OCI-LY7 (cell line): ENCODE data around the gene SHROOM2. TPM values are rescaled to one million over a fixed set of nuclear protein-coding genes. Genes with fewer than 3 reads are reported as not detected.

Source experiments
- BruUV-seq: library from RNA; stranded (reverse); fragments of 400-500 nt; replicated peaks from 2 replicates; lab custom pipeline; 2021; lab: Mats Ljungman, UMichigan
- CTCF ChIA-PET: fragments of 300-600 bp; sonication (Branson Sonifier 250); formaldehyde crosslinking; loops from one replicate; lab custom pipeline; 2022; ENCODE audit warnings: antibody characterized with exemption; ENCODE audit not compliant: unreplicated experiment; lab: Charles Lee
- POLR2A ChIA-PET: fragments of 300-600 bp; sonication (Branson Sonifier 250); formaldehyde crosslinking; loops from one replicate; lab custom pipeline; 2022; ENCODE audit warnings: antibody characterized with exemption; lab: Charles Lee
- DNase-seq: peaks from one replicate; pipeline ENCODE4 v3.0.0-alpha.2; 2015; ENCODE audit warnings: low spot score
- H2AFZ ChIP-seq: fragments of 200-600 bp; sonication (generic), shearing (Covaris generic); 2 replicates; pipeline ENCODE4 v1.6.1; 2014; ENCODE audit warnings: mild to moderate bottlenecking, antibody characterized with exemption, low read length, moderate library complexity
- H3K27ac ChIP-seq: fragments of 200-600 bp; sonication (generic); 2 replicates; pipeline ENCODE4 v1.5.1; 2014; ENCODE audit warnings: mixed run types, low read depth, mild to moderate bottlenecking, moderate library complexity, low read length, inconsistent platforms; ENCODE audit not compliant: poor library complexity, severe bottlenecking
- H3K36me3 ChIP-seq: fragments of 200-600 bp; sonication (generic); 2 replicates; pipeline ENCODE4 v1.6.1; 2014; ENCODE audit warnings: mild to moderate bottlenecking, antibody characterized with exemption, low read length, moderate library complexity, mixed read lengths; ENCODE audit not compliant: insufficient read depth
- H3K4me1 ChIP-seq: fragments of 200-600 bp; sonication (generic); 2 replicates; pipeline ENCODE4 v1.5.1; 2014; ENCODE audit warnings: mild to moderate bottlenecking, low read length; ENCODE audit not compliant: insufficient read depth, poor library complexity, severe bottlenecking
- H3K4me2 ChIP-seq: fragments of 200-600 bp; sonication (generic); 2 replicates; pipeline ENCODE4 v1.6.1; 2014; ENCODE audit warnings: mild to moderate bottlenecking, low read length
- H3K4me3 ChIP-seq: fragments of 200-600 bp; sonication (generic); 2 replicates; pipeline ENCODE4 v1.5.1; 2014; ENCODE audit warnings: mild to moderate bottlenecking, low read depth, low read length; ENCODE audit not compliant: poor library complexity, severe bottlenecking
- H3K79me2 ChIP-seq: fragments of 200-600 bp; sonication (generic); 2 replicates; pipeline ENCODE4 v1.6.1; 2016; ENCODE audit warnings: low read depth, mild to moderate bottlenecking, low read length, moderate library complexity, mixed read lengths; ENCODE audit not compliant: insufficient read depth
- H3K9me2 ChIP-seq: fragments of 200-600 bp; sonication (generic); 2 replicates; pipeline ENCODE4 v1.6.1; 2016; ENCODE audit warnings: mild to moderate bottlenecking, low read length, mixed read lengths; ENCODE audit not compliant: insufficient read depth
- H3K9me3 ChIP-seq: fragments of 200-600 bp; sonication (generic); 2 replicates; pipeline ENCODE4 v1.6.1; 2014; ENCODE audit warnings: mild to moderate bottlenecking, mixed run types, low read length, mixed read lengths
- H4K20me1 ChIP-seq: fragments of 200-600 bp; sonication (generic); 2 replicates; pipeline ENCODE4 v1.6.1; 2014; ENCODE audit warnings: mild to moderate bottlenecking, antibody characterized with exemption, low read length, moderate library complexity, mixed read lengths; ENCODE audit not compliant: insufficient read depth
- EZH2phosphoT487 ChIP-seq: fragments of 200-600 bp; sonication (generic); IDR thresholded peaks from 2 replicates; pipeline ENCODE4 v1.6.1; 2018; ENCODE audit warnings: low read depth, borderline replicate concordance, mild to moderate bottlenecking, mixed run types, antibody characterized with exemption, low read length, moderate library complexity, mixed read lengths
- intact Hi-C: fragments of 100-400 bp; cut with micrococcal nuclease; formaldehyde crosslinking; loops from one replicate; pipeline ENCODE4 v1.10.0; 2022; ENCODE audit not compliant: unreplicated experiment
- total RNA-seq, 2 experiments: library from RNA; depleted of rRNA in 1 of 2; stranded (reverse); fragments of >200 nt in 1 of 2; shearing (Covaris generic) in 1 of 2; gene quantifications; 2 replicates each; pipeline ENCODE4 v1.2.3, GENCODE V29; 2014 to 2022
- TF ChIP-seq, protein P1 (sequence below): fragments of 200-600 bp; sonication (generic); conservative IDR thresholded peaks from 2 replicates; pipeline ENCODE4 v1.5.1; 2014; ENCODE audit warnings: mild to moderate bottlenecking, antibody characterized with exemption, low read length, moderate library complexity, mixed read lengths

SHROOM2 gene
- total RNA-seq, 2 experiments from 2014 or later = not detected

DNA sequence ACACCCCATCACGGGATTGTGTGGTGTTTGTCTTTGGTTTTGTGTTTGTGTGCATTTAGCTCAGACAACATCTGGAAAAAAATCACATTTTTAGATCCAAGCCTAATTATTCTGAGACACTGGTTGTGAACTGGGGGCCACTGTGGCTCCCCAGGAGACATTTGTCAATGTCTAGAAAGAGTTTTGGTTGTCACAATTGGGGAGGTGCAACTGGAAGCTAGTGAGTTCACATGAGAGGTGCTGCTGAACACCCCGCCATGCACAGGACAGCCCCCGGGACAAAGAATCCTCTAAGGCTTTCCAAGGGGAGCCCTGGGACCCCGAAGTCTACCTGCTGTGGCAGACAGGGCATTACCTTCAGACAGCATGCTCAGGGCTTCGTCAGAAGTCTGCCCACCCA is 47.1 kb upstream of the SHROOM2 start:
- Histone ChIP-seq H3K27ac (no peak overlapping the region), H2AFZ (no peak overlapping the region), H3K36me3 (no peaks in the 10 kb centered on the region), H3K79me2 (no peaks in the 10 kb centered on the region), H3K4me1 (no peaks in the 10 kb centered on the region), H3K9me2 (no peaks in the 10 kb centered on the region), H3K4me2 (no peak overlapping the region), H3K9me3 (no peaks in the 10 kb centered on the region), H4K20me1 (no peaks in the 10 kb centered on the region), H3K4me3 (no peak overlapping the region)
- BruUV-seq = no TSS peak
- DNase-seq = no peak
- ChIA-PET CTCF (no interaction called here), POLR2A (no interaction called here)
- TF ChIP-seq, protein P1, sequence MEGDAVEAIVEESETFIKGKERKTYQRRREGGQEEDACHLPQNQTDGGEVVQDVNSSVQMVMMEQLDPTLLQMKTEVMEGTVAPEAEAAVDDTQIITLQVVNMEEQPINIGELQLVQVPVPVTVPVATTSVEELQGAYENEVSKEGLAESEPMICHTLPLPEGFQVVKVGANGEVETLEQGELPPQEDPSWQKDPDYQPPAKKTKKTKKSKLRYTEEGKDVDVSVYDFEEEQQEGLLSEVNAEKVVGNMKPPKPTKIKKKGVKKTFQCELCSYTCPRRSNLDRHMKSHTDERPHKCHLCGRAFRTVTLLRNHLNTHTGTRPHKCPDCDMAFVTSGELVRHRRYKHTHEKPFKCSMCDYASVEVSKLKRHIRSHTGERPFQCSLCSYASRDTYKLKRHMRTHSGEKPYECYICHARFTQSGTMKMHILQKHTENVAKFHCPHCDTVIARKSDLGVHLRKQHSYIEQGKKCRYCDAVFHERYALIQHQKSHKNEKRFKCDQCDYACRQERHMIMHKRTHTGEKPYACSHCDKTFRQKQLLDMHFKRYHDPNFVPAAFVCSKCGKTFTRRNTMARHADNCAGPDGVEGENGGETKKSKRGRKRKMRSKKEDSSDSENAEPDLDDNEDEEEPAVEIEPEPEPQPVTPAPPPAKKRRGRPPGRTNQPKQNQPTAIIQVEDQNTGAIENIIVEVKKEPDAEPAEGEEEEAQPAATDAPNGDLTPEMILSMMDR = no peak
- TF ChIP-seq EZH2phosphoT487 = no peak
- intact Hi-C loops = no loop called here

DNA sequence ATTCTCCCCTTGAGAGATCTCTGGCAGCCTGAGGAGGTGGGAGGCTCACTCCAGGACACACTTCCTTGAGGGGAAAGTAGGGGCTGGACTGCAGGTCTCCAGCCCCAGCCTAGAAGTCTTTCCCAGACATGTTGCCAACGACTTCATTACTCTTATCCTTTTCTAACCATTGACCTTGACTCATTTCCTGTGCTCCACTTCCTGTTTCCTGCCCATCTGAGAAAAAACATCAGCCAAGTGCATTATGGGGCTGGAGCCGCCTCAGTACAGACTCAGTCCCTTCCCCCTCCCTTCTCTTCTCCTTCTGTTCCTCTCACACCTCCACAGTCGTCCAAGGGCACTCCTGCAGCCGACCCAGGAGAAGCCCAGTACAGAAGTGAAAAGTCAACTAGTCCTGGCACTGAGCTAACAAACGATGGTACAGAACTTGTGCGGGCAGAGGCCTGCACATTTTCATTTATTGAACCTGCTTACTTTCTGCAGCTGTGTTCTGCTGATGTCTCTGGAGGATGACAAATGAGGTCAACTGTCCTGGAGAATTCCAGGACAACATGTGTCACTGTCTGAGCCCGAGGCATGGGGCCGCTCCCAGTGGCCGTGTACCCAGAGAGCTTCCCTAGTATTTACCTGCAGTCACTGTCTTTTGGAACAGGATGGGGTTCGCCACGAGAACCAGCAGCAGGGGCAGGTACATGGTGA is 40.7 kb upstream of the SHROOM2 start:
- Histone ChIP-seq H4K20me1 (no peaks in the 10 kb centered on the region), H3K4me3 (no peak overlapping the region), H3K79me2 (no peaks in the 10 kb centered on the region), H3K4me2 (no peak overlapping the region), H3K4me1 (peaks cover 6% of the 10 kb centered on the region), H3K36me3 (no peaks in the 10 kb centered on the region), H2AFZ (peak overlapping the region; percentile 94; the same call in 1 of the 2 replicates), H3K9me3 (no peaks in the 10 kb centered on the region), H3K27ac (no peak overlapping the region), H3K9me2 (no peaks in the 10 kb centered on the region)
- ChIA-PET POLR2A (interaction anchor here (0.5 kb wide), 1 partner anchor 656 kb away, joined by 4 read pairs; no protein-coding TSS in a partner anchor), CTCF (no interaction called here)
- peak; percentile 22 for DNase-seq
- intact Hi-C loops = no loop called here
- TF ChIP-seq EZH2phosphoT487 = no peak
- TF ChIP-seq, protein P1 = no peak
- BruUV-seq = no TSS peak

DNA sequence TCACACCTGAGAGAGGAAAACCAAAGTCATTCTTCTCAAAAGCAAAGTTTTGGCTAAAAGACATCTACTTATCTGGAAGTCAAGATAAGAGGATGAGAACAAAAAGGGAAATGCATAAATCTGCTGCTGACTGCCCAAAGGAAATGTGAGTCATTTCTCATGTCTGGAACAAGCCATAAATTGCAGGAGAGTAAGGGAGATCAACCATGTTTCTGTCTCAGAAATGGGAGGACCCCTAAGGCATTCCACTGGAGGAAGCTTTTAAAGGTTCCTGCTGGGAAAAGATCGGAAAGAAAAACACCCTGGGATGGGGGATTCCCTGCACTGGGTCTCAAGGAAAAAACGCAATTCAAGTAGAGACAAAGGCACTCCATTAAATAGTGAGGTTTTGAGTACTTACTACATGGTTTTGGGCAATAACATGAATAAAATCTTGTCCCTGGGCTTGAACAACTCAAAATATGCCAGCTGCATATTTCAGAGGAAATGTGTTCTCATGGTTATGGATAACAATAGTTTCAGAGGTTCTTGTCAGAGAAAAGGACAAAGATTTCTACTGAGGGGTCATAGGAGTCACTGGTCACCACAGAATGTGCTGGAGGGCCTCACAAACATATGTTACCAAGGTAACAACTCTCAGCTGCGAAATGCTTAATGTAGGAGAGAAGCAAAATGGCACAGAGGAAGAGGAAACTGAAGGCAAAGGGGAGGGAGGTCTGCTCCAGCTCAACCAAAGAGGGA is 39.9 kb upstream of the SHROOM2 start:
- peaks cover 6% of the 10 kb centered on the region for H3K4me1 ChIP-seq
- H3K4me2 ChIP-seq = no peak overlapping the region
- no TSS peak for BruUV-seq
- no peak for DNase-seq
- no peaks in the 10 kb centered on the region for H4K20me1 ChIP-seq
- no peak overlapping the region for H3K4me3 ChIP-seq
- TF ChIP-seq, protein P1 = no peak
- TF ChIP-seq EZH2phosphoT487 = no peak
- H3K9me2 ChIP-seq = no peaks in the 10 kb centered on the region
- intact Hi-C loops = no loop called here
- ChIA-PET POLR2A (interaction anchor here (0.5 to 0.7 kb wide), 2 partner anchors 236 to 657 kb away, joined by 4 to 7 read pairs; no protein-coding TSS in a partner anchor), CTCF (no interaction called here)
- no peaks in the 10 kb centered on the region for H3K79me2 ChIP-seq
- H3K27ac ChIP-seq = no peak overlapping the region
- H3K9me3 ChIP-seq = no peaks in the 10 kb centered on the region
- H2AFZ ChIP-seq = no peak overlapping the region; the same call in 1 of the 2 replicates
- H3K36me3 ChIP-seq = no peaks in the 10 kb centered on the region
